Stimulated activated CD8-positive, alpha-beta memory T cell treated with anti-CD3 and anti-CD28 coated beads, Interleukin-4, amount 100 ng/mL, for 24 hours (primary cell): Measurements from ENCODE around the gene PRC1.

Experiments
- DNase-seq: peaks from one replicate; pipeline ENCODE4 v3.0.0-alpha.2; 2020; ENCODE audit warnings: low read depth

The PRC1 gene

DNA sequence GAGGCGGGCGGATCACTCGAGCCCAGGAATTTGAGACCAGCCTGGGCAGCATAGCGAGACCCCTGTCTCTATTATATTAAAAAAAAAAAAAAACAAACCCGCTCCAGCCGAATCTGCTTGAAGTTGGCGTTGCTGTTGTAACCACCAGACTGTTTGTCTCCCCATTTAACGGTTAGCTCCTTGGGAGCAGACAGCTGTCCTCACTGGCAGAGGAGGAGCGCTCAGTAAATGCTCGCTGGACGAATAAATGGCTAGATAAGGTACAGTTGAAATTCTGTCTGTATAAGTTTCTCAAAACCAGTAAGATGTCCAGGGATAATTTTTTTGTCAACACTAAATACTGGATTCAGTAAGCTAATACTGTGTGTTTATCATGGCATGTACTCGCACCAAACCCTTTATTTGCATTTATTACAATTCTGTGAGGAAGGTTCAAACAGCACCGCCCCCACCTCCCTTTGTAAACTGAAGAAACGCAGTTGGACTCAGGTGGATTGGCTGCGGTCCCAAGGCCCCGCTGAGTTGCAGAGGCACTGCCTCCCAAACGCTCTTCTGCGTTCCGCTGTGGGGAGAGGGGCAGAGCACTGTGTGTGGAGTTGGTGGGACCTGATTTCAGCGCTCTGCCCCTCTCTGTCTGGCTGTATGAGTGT lies 38.6 kb downstream of the PRC1 start:
- DNase-seq, result no peak

DNA sequence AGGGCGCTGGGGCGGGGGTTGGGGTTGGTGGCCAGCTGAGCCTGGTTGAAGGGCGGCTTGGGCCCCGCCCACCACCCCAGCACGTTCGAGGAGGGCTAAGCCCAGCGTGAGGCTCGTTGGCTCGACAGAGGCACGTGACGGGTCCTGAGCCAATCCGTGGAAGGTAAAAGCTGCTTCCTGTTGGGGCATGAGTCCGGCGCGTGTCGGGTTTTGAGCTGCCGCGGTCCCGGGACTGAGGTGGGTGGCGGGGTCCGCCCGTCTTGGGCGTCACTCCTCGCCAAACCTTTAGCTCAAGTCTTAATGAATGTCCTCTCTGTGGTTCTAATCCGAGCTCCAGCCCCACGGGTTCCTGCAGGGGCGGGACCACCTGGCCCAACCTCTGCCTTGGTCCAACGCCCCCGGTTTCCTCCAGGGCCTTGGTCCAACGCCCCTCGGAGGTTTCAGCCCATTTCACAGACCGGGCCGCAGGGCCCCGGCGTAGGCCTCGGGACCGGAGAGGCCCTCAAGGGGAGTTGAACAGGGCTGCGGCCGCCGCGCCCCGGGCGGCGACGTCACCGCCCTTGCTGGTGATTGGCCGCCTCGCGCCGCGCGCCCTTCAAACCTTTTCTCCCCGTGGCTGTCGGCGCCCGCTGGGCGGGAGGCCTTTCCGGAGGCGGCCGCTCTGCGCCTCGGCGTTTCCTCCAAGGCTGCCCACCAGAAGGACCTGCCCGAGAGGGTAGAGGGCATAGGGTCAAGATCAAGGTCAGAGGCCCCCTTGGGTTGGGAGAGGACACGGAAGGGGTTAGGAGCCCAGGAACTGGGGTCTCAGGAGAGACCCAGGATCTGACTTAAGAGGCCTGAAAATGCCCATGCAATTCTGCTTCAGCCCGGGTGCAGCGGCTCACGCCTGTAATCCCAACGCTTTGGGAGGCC lies 39.4 kb downstream of the PRC1 start, which contains the start of gene RCCD1:
RCCD1 (plus strand) TSS at position 173 of the 912 bp plus-strand sequence. CDS start 1,851 bp downstream, outside the sequence.
- peak; percentile 85 for DNase-seq

- DNase-seq, result no peak
Observed at GRCh38 chr15:90953947-90954711, 40.2 kb downstream of the PRC1 start.

GRCh38 chr15:90952901-90953677 lies 41.2 kb downstream of the PRC1 start:
- no peak for DNase-seq

- DNase-seq, result no peak
Observed at GRCh38 chr15:90950676-90951075, 43.7 kb downstream of the PRC1 start.

GRCh38 chr15:90949979-90950675 lies 44.2 kb downstream of the PRC1 start:
- no peak for DNase-seq

DNA sequence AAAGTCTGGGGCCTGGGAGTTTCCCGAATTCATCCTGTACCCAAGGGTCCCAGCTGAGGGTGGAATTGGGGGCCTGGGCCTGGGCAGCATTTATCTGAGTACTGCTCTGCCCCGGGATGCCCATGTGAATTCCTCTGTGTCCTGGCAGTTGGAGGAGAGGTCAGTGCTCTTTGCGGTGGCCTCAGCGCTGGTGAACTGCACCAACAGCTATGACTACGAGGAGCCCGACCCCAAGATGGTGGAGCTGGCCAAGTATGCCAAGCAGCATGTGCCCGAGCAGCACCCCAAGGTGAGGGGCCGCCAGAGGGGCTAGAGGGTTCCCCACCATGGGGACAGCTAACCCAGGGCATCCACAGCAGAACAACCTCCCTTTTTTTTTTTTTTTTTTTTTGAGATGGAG lies 45.8 kb downstream of the PRC1 start:
- DNase-seq, result no peak

GRCh38 chr15:90947577-90948357 lies 46.6 kb downstream of the PRC1 start:
- DNase-seq, result no peak

DNA sequence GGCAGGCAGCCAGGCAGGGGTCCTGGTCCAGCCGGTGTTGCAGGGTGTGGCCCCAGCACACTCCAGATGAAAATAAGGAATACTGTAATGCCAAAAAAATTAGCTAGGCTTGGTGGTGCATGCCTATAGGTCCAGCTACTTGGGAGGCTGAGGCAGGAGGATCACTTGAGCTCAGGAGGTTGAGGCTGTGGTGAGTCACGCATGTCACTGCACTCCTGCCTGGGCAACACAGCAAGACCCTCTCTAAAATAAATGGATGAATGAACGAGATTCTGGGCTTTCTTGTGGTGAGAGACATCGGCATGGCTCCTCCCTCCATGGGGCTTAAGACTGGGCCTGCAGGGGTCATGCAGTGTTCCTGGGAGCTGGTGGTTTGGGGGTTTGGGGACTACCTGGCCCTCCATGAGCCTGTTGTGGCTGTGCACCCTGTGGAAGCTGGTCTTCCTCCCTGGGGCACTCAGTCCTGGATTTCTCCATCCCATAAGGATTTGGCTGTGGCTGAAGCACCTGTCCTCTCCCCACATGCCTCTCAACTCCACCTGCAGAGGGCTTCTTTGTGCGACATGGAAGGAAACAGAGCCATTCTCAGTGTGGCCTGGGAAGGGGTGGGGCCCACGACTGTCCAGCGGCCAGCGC lies 47.3 kb downstream of the PRC1 start:
- DNase-seq, result no peak

- no peak for DNase-seq
Observed at GRCh38 chr15:90946538-90946937, 47.8 kb downstream of the PRC1 start.

GRCh38 chr15:90945091-90945490 lies 49.2 kb downstream of the PRC1 start:
- DNase-seq, result no peak

- DNase-seq, result no peak
Observed at GRCh38 chr15:90942354-90943120, 51.8 kb downstream of the PRC1 start.

DNA sequence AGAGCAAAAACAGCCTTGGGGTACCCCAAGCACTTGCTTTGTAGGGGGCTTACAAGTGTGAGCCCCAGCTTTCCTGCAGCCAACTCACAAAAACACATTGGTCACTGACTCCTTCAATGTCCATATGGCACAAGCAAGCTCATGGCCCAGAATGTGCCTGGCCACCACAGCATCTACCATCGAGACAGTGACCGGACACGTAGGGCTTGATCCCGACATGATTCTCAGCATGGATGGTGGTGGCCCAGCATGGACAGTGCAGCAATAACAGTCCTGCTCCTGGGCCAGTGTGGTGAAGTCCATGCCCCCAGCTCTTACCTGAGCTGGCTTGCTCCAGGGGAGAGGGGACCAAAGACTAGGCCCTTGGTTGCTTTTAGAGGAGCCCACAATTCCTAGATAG lies 53.3 kb downstream of the PRC1 start:
- no peak for DNase-seq

GRCh38 chr15:90939756-90940155 lies 54.6 kb downstream of the PRC1 start:
- no peak for DNase-seq

GRCh38 chr15:90938261-90938660 lies 56.1 kb downstream of the PRC1 start:
- DNase-seq, result no peak

DNA sequence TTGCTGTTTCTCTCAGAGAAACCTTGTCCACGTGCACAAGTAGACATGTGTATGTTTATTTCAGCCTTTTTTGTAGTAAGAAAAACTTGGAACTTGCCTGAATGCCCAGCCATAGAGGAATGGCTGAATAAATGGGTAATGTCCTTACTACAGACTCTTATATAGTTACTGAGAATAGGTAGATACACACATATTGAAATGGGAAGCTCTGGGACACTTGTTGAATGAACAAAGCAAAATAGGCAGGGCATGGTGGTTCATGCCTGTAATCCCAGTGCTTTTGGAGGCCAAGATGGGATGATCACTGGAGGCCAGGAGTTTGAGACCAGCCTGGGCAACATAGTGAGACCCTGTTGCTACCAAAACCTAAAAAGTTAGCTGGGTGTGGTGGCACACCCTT lies 57.5 kb downstream of the PRC1 start:
- no peak for DNase-seq

- peak; percentile 93 for DNase-seq
Observed at GRCh38 chr15:90934949-90935751, 59.2 kb downstream of the PRC1 start, which contains the start of gene UNC45A. TSS of gene UNC45A (plus strand) at chr15:90935285. CDS start at chr15:90935325, 40 bp downstream.
